NT2/D1 (cell line): ENCODE measurements around the gene ODAD3.

Experiments
- SUZ12 ChIP-seq: IDR thresholded peaks from 2 replicates; pipeline ENCODE4 v1.6.1; 2011; ENCODE audit not compliant: insufficient read length, insufficient read depth; ENCODE audit errors: extremely low read depth
- YY1 ChIP-seq: IDR thresholded peaks from 2 replicates; pipeline ENCODE4 v1.6.1; 2011; ENCODE audit not compliant: insufficient read length, insufficient read depth
- ZNF274 ChIP-seq: IDR thresholded peaks from 2 replicates; pipeline ENCODE4 v1.6.1; 2011; ENCODE audit warnings: mild to moderate bottlenecking, low read depth, low read length

GRCh38 chr19:11446652-11447301 is 11.9 kb upstream of the ODAD3 start:
- TF ChIP-seq YY1 (no peak), ZNF274 (no peak), SUZ12 (no peak)
